ENCODE measurements around the gene LRRC28.

Gene LRRC28

DNA sequence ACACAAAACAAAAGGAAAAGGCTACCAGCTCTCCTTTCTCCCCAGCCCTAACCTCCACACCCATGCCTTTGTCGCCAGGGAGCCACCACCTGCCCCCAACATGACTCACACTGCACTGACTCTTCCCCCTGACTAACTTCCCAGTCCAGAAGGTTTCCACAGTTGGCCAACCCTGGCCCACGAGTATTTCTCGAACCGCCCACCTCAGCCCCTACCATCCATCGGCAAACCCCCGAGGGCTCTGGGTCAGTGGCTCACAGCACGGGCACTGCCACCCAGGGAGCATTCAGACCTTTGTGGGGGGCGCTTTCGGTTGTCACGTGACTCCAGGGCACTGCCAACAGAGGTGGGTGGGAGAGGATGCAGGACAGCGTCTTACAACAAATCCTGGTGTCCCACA lies 152.3 kb downstream of the LRRC28 start:
- TF ChIP-seq CTCF (IDR thresholded peaks at IDR 0.05), result no peak
- intact Hi-C loops (cut with DNase I; ENCODE audit: low total_unique reads), result no loop called here
- DNase-seq, result no peak
- H3K4me1 ChIP-seq, result peaks cover 0 to 29% (median 24%) of the 10 kb centered on the region in 4 donors
- no peaks in the 10 kb centered on the region for H3K36me3 ChIP-seq
- H3K27ac ChIP-seq, result no peak overlapping the region
- no peaks in the 10 kb centered on the region for H3K27me3 ChIP-seq
- H3K9me3 ChIP-seq, result no peaks in the 10 kb centered on the region
- no peak overlapping the region for H3K4me3 ChIP-seq

- intact Hi-C loops (cut with DNase I; ENCODE audit: low total_unique reads), result no loop called here
- no peaks in the 10 kb centered on the region for H3K36me3 ChIP-seq
- no peak overlapping the region for H3K4me3 ChIP-seq
- H3K27ac ChIP-seq, result no peak overlapping the region
- no peaks in the 10 kb centered on the region for H3K27me3 ChIP-seq
- no peaks in the 10 kb centered on the region for H3K9me3 ChIP-seq
- H3K4me1 ChIP-seq, result peaks cover 0 to 38% (median 32%) of the 10 kb centered on the region in 4 donors
- no peak for TF ChIP-seq CTCF (IDR thresholded peaks at IDR 0.05)
- DNase-seq, result no peak
These were observed 153.2 kb downstream of the LRRC28 start for GRCh38 chr15:99404454-99404853.

- Histone ChIP-seq H3K27me3 (no peaks in the 10 kb centered on the region), H3K4me1 (peaks cover 0 to 43% (median 36%) of the 10 kb centered on the region in 4 donors), H3K9me3 (no peaks in the 10 kb centered on the region), H3K4me3 (no peak overlapping the region), H3K36me3 (no peaks in the 10 kb centered on the region), H3K27ac (no peak overlapping the region)
- no peak for TF ChIP-seq CTCF (IDR thresholded peaks at IDR 0.05)
- intact Hi-C loops (cut with DNase I; ENCODE audit: low total_unique reads), result no loop called here
- DNase-seq, result no peak
These were observed 154.8 kb downstream of the LRRC28 start for GRCh38 chr15:99406120-99406519.

GRCh38 chr15:99406716-99407487 lies 155.6 kb downstream of the LRRC28 start:
- Histone ChIP-seq H3K4me3 (no peak overlapping the region), H3K27me3 (no peaks in the 10 kb centered on the region), H3K4me1 (peaks cover 0 to 39% (median 33%) of the 10 kb centered on the region in 4 donors), H3K9me3 (no peaks in the 10 kb centered on the region), H3K27ac (peak overlapping the region; percentile 65 to 73), H3K36me3 (no peaks in the 10 kb centered on the region)
- intact Hi-C loops (cut with DNase I; ENCODE audit: low total_unique reads), result no loop called here
- no peak for TF ChIP-seq CTCF (IDR thresholded peaks at IDR 0.05)
- DNase-seq, result no peak

DNA sequence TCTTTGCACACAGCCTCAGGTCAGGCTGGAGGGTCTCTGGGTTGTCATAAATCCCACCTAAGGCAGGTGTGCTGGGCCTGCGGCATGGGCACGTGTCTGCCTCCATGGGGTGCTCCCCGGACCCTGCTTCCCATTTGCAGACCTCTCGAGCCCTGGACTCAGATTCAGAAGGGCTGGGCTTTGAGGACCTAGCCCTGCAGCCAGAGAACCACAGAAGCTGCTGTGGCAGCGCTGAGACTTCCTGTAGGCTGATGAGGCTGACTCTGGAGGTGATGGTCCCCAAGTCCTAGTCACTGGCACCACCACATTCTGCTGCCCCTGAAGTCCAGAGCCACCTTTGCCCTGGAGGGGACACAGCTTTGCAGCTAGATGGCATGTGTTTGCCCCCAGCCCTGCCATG lies 156.4 kb downstream of the LRRC28 start:
- intact Hi-C loops (cut with DNase I; ENCODE audit: low total_unique reads), result no loop called here
- Histone ChIP-seq H3K4me3 (no peak overlapping the region), H3K36me3 (no peaks in the 10 kb centered on the region), H3K9me3 (no peaks in the 10 kb centered on the region), H3K27ac (peak overlapping the region; percentile 65 to 73), H3K4me1 (peaks cover 0 to 31% (median 25%) of the 10 kb centered on the region in 4 donors), H3K27me3 (no peaks in the 10 kb centered on the region)
- no peak for TF ChIP-seq CTCF (IDR thresholded peaks at IDR 0.05)
- no peak for DNase-seq

All from tibial artery (tissue), 4 donors.